ENCODE results near the gene SPTBN5.

Gene SPTBN5

DNA sequence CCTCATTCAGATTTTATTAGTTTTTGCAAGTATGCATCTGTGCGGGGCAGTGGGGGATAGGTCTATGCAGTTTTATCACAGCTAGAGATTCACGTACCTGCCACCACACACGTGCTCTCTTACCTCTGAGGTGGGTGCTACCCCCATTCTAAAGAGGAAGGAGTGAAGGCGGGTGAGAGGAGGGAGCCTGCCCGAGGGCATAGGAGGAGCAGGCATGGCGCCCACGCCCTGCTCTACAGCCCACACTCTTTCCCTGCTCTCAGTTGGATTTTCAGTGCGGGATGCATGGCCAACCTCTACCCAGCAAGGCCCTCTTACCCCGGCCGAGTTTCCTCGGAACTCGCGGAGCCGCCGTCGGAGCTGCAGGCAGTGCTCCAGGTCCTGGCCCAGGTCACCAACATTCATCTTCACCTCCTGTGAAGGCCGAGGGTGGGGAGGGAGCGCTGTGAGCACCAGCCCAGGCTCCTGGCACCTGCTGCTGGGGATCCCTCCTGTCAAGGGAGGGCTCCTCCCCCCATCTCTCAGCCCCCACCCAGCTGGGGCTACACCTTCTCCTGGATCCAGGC lies 28.3 kb downstream of the SPTBN5 start:
- no peak for DNase-seq

DNA sequence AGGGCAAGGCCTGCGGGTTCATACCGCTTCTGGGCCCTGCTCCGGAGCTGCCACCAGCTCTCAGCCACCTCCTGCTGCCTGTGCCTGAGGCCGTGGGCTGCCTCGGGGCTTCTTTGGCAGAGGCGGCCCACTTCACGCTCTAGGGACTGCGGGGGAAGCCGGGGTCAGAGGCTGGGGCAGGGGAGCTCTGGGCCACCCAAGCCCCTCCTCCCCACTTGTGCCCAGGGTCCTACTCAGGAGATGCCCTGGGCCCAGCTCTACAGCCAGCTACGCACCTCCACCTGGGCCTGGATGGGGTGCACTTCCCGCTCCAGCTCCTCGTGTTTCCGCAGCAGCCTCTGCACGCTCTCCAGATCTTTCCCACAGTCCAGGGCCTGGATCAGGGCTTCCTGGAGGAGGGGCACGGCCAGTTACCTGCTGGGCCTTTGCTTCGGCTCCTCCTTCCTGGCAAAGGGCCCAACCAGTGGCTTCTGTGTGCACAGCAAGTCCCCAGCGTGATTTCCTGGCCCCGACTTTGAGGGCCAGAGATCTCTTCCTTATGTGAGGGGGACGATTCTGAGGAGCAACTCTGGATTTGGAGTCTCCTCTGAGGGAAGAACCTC lies 31.2 kb downstream of the SPTBN5 start:
- DNase-seq: no peak

DNA sequence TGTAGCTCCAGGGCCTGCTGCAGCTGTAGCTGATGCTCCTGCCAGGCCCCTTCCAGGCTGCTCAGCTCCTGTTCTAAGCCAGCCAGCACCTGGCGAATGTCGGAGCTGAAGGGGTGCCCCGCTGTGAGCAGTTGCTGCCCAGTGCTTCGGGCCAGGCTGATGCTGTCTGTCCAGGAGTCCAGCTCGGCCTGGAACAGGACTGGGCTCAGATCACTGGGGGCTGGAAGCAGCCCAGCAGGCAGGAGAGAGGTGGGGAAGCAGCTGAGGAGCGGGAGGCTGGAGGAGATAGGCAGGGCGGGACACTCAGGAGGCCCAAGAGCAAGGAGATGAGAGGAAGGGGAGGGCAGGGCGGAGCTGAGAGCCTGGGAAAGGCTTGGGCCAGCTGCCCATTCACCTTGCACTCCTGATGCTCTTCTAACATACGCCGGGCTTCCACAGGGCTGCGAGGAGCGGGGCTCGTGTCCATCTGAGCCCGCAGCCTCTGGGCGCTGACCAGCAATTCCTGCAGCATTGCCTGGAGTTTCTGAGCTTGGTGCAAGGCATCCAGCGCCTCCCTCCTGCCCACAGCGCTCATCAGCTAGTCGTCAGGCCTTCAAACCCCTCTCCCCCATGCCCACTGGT lies 32.0 kb downstream of the SPTBN5 start:
- no peak for DNase-seq

DNA sequence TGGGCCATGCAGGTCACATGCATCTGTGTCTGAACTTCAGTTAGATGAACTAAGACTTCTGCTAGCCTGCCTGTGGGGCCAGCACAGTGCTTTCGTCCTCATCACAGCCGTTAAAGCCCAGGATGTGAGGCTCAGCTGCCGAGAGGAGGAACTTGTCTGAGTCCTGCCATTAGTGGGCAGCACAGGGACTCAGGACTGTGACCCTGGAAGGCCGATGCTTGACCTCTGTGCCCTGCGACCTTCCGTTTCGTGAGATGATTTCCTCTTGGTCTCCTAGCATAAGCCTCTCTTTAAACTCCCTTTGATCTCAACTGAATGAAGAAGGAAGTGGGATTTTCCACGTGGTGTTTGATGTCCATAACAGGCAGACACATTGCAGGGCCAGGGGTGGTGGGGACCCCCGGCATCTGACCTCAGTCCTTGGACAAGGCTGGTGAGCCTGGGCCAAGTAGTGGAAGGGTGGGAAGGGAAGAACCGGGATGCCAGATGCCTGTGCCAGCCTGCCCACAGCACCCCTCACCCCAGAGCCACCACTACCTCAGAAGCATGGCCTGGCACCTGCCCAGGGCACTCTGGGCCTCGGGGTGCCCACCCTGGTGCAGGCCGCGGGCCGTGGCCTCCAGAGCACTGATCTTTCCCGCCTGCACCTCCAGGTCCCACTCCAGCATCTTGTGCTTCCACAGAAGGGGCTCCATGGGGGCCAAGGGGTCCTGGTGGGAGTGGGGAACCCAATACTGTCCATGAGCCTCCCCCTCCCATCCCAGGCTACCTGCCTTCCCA lies 33.6 kb downstream of the SPTBN5 start:
- DNase-seq: no peak

DNA sequence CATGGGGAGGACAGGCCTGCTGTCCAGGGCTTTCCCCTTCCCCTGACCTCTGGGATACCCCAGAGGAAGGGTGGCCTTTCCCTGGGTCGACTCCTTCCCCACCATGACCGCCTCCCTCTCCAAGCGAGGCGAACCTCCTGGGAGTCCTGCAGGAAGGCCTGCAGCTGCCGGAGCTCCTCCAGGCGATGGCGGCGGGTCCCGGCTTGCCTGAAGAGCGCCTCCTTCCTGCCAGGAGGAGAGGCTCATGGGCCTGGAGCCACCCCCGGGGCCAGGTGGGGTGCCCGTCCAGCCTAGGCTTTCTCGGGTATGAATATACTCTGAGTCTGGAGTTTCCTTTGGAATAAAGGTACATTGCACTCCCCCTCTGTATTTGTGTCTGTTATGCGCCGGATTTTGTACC lies 35.1 kb downstream of the SPTBN5 start:
- no peak for DNase-seq

DNA sequence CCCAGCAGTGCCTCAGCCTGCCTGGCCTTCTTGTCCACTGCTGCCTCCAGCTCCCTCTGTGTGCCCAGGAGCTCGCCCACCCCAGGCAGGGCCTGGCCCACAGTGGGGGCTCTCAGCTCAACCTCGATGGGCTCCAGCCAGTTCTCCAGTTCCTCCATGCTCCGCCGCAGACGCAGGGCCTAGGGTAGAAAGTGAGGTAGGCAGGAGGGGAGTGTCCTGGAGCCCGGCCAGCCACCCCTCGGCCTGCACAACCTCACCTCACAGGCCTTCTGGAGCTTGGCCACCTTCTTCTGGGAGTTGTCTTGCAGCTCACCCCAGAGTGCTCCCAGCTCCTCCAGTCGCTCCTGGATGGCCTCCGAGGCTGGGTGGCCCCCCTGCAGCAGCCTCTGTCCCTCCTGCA lies 36.5 kb downstream of the SPTBN5 start:
- DNase-seq: no peak

DNA sequence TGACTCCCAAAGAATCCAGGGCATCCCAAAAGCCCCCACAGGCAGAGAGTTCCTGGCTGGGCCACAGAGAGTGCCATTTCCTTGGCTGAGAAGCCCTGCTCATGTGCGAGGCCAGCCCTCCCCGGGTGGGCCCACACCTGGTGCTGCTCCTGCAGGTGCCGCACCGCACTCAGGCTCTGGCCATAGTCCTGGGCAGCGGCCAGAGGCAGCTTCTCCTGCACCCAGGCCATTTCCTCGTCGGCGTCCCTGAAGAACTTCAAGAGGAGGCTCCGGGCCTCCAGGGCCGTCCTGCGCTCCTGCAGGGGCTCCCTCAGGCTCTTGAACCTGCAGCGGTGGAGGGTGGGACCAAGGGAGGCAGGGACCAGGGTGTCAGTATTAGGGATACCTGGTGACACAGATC lies 37.1 kb downstream of the SPTBN5 start:
- no peak for DNase-seq

DNA sequence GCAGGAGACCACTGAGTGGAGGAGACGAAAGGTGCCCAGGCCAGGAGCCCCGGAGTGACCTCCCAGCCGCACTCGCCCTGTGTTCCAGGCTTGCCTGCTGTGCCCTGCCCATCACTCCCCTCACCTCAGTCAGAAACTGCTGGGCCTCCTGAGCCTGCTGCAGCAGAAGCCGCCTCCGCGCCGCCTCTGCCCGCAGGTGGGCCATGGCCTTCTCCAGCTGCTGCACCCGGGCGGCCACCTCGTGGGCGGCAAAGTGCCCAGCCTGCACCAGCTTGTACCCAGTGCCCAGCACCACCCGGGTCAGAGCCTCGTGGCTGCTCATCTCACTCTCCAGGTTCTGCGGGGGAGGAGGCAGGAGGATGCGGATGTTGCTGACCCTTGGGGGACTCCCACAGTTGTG lies 37.6 kb downstream of the SPTBN5 start:
- DNase-seq: no peak

DNA sequence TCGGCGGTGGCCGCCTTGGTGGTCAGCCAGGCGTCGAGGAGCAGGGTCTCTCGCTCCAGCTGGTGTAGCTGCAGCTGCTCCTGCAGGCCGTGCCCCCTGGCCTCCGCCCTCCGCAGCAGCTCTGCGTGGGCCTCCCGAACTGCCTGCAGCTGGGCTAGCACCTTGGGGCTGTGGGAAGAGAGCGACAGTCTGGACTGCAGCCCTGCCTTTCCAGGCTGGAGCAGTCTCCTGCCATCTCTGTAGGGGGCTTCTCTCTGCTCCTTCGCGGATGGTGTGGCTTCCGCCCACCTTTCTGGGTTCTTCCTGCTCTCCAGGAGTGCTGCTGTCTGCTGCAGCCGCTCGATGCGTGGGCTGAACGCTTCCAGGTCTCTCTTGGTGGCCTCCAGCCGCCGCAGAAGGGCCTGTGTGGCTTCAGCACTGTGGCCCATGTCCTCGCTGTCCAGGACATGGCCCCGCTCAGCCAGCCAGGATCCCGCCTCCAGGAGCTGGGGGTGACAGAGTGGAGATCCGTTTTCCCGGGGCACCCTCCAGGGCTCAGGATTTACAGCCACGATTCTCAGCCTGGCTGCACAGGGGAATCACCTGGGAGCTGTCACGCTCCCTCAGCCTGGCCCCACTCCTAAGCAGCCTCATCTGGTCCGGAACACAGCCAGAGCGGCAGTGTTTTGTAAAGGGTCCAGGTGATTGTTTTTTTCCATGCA lies 38.4 kb downstream of the SPTBN5 start:
- peak; percentile 57 for DNase-seq

DNA sequence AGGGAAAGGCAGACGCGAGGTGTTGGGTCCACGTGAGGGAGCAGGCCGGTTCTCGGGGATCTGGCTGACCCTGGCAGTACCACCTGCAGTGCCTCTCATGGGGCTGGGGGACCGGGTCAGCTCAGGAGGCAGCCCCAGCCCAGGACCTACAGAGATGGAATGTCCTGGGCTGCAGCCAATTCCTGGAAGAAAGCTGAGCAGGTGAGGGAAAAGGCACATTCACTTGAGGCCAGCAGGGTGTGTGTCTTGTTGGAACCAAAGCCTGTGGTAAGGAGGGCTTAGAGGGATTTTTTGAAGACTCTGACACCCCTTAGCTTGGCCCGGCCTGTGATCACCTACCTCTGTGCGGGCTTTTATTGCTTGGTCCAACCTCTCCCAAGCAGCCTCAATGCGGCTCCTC lies 39.4 kb downstream of the SPTBN5 start:
- no peak for DNase-seq

DNA sequence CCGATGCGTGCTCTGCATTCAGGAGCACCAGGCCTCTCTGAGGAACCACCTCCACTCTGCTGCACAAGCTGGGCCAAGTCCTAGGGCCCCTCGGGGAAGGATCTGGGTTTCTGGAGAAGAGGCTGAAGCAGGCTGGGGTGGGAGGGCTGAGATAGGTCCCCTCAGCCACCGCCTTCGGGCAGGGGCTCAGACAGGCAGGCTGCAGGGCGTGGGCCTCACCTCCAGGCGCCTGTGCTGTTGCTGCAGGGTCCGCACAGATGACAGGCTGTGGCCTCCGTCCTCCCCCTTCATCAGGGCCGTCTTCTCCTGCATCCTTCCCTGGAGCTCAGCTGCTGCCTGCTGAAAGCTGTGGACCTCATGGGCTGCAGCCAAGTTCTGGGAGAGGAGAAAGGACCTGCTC lies 40.0 kb downstream of the SPTBN5 start:
- no peak for DNase-seq

DNA sequence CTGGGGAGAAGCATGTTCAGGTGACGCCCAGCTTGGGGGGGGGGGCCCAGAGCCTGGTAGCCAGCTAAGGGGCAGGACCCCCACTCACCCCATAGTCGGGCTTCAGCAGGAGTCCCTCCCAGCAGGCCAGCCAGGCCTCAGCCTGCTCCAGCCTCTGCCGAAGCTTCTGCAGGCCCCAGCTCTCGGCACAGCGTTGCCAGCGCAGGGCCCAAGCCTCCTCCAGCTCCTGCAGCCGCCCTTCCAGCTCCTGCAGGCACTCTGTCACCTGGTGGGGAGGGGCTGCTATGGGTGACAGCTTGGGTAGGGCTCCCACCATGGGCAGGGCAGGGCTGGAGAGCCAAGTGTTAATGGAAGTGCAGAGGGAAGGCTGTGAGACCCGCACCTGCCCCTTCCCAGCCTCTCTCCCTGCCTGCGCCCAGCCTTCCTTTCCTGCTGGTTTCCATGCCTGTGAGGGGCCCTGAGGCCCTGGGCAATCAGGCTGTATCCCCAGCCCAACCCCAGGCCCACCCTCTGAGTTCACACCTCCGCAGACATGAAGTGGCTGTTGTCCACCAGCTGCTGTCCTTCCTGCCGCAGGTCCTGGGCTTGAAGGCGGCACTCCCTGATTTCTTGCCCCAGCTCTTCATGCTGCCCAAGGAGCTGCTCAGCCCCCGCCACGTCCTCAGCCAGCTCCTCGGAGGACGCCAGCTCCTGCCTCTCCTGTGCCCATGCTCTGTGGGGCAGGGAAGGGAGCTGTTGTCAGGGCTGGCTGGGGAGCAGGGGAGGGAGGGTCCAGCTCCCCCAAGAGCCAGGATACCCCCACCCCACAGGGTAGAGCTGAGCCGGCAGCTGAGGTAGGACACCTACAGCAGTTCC lies 40.9 kb downstream of the SPTBN5 start:
- no peak for DNase-seq

DNA sequence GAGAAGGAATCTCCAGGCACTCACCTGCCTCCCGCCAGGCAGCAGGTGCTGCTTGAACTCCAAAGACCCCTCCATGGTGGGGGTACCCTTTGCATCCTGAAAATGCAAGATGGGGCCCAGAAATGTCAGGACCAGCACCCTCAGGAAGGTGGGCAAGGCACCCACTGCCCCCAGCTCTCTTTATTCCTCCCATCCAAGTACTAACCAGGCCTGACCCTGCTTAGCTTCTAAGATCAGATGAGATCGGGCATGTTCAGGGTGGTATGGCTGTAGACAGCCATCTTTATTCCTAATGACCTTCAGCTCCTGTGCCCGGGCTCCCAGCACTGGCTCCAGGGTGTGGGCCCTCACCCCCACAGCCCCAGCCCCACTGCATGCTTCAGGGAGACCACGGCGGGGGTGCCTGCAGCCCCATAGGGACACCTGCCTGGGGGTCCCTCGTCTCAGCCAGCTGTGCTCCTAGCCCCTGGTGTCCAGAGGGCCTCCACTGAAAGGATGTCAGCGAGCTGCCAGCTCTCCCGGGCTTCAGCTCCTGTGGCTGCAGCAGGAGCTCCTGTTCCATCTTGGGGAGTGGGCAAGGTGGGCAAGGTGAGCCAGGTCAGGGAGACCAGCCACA lies 42.0 kb downstream of the SPTBN5 start:
- DNase-seq: no peak

DNA sequence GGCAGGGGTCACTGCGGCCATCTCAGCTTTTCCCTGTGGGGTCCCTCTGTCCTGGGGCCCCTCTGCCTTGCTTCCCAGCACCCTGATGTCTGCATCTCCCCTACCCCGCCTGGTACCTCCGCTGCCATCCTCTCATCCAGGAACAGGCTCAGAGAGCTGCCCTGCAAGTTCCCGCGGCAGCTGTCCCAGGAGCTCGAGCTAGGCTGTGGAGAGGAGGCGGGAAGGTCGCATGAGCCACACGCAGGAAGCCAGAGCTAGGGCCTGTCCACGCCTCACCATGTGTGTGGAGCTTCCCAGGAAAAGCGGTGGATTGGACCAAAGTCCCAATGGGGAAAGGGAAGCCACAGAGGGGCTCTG lies 42.7 kb downstream of the SPTBN5 start:
- no peak for DNase-seq

DNA sequence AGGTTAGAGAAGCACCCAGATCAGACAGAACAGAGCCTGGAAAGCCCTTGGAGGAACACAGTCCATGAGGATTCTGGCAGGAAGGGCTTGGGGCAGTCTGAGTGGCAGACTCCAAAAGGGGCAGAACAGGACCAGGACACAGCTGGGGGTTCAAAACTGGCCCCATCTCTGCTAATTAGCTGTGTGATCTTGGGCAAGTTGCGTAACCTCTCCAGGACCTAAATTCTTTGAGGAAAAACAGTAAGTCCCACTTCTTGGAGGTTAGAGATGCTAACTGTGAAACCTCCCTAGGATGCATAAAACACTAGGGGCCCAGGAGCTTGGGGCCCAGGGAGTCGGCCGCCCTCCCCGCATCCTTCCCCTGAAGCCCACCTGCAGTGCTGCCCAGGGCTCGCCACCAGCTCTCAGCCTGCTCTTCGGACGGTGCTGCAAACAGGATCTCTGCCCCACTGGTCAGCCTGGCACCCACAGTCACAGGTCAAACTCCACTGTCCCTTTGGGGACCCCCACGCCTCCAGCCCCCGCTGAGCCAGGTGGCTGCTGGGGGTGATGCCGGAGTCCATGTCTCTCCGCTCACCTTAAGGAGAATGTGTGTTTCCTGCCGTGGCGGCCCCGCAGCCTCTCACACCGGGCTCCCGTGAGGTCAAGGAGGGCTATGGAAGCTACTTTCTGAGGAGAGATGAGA lies 43.2 kb downstream of the SPTBN5 start:
- no peak for DNase-seq

DNA sequence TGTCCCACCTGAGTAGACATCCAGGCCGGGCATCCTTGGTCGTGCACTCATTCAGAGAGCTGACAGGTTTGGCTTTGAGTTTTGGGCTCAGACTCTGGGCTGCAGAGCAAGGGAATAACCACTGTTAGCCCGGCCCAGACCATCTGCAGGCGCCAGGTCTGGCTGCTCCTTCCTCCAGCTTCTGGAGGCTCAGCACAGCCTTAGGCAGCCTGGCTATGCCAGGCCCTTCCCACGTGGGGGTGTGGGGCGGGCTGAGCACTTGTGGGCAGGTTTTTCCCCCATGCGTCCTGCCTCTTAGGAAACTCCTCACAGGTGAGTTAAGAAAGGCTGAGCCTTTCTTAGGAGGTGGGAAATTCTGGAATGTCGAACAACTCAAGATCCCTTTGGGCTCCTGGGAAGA lies 44.0 kb downstream of the SPTBN5 start:
- no peak for DNase-seq

DNA sequence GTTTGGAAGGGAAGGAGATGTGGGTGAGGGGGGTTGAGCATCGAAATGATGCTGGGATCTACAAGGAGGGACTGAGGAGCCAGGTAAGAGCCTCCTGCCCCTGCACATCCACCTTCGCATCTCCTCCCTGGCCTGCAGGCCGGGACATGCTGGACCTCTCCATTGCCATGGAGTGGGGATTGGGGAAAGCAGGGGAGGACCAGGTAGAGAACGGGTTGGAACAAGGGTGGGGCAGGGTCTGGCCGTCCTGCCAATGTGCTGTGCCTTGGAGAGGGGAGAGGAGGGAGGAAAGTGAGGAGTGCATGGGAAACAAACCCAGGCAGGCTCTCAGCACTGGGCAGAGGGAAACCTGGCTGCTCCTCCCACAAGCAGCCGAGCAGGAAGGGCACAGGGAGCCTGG lies 44.6 kb downstream of the SPTBN5 start:
- DNase-seq: no peak

DNA sequence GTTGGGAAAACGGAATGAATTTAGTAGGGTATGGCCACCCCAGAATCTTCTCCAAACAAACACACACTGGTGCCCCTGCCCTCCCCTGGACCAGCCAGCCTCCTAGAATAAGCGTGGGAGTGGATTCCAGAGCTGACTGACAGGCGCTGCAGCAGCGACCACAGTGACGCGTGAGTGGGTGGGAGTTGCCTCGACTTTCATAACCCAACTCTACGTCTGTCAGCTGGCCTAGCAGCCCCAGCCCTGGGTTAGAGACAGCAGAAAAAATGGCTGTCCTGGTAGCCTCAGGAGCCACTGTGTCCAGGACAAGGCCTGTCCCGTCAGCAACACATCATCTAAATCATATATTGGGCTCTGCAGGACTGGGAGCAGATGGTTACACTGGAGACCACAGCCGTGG lies 45.2 kb downstream of the SPTBN5 start:
- DNase-seq: no peak

DNA sequence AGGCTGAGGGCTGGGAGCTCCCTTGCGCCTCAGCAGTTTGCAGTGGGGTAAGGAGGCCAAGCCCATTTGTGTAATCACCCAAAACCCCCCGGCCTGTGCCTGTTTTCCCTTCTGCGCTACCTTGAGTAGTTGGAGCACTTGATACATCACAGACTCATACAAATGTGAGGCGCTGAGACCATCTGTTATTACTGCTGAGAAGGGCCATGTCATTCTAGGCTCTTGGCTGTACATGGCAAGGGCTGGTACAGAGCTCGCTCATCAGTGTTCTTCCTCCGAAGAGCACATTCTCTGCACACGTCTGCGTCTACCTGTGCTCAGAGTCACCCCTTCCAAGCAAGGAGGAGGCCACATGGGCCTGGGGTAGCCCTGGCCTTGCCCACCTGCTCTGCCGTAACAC lies 45.9 kb downstream of the SPTBN5 start:
- no peak for DNase-seq

DNA sequence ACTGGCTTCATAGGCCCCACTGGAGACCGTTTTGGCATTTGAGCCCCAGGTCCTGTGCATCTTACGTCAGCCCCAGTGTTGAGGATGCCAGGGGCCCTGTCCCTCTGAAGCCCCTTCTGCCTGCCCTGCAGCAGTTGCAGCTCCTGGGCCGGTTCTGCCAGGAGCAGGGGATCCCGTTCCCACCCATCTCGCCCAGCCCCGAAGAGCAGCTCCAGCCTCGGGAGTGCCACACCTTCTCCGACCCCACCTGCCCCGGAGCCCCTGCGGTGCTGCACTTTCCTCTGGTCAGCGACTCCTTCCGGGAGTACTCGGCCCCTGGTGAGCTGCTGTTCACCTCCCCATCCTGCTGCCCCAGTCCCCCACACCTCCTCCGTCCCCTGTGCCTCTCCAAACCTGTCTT lies 46.6 kb downstream of the SPTBN5 start:
- no peak for DNase-seq

DNA sequence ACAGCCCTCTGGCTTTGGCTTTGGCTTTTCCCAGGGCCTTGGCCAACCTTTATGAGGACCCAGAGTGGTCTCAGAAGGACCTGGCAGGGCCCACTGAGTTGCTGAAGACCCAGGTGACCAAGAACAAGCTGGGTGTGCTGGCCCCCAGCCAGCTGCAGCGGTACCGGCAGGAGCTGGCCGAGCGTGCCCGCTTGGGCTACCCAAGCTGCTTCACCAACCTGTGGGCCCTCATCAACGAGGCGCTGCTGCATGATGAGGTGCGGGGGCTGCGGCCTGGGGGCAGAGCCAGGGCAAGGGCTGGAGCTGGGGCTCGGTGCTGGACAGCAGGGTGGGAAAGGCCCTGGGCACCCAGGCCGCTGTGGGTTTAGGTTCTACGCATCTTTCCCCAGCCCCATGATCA lies 49.0 kb downstream of the SPTBN5 start:
- DNase-seq: no peak

DNA sequence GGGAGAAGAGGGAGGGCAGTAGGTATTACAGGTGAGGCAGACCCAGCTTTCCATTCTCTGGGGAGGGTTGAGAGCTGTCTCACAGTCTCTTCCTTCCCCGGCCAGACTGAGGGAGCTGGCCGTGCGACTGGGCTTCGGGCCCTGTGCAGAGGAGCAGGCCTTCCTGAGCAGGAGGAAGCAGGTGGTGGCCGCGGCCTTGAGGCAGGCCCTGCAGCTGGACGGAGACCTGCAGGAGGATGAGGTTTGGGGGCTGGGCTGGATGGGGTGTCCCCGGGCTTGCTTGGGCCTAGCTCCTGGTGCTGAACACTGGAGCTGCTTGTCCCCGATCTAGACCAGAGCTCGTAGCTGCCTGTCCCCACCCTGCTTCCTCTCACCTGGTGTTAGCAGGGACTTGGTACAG lies 50.3 kb downstream of the SPTBN5 start:
- no peak for DNase-seq

Data from retina (tissue), 1 donor.